DMS79 (cell line): ENCODE measurements around the gene DNAJC18.
"Not testable (repeated sequence)": the region's sequence is repeated elsewhere in the genome, so short reads cannot be mapped to it uniquely, and the experiment has no call there.

Experiments used
- DNase-seq: peaks from one replicate; lab custom pipeline; 2025; lab: John Stamatoyannopoulos, UW

Gene DNAJC18

GRCh38 chr5:139439013-139439903 lies at the start of gene DNAJC18:
Gene DNAJC18, minus strand, starts transcription at chr5:139439525. Its CDS starts 80 bp downstream, at chr5:139439445.
- DNase-seq: peak; percentile 66

GRCh38 chr5:139488260-139488659 lies 48.9 kb upstream of the DNAJC18 start:
- no peak for DNase-seq

- DNase-seq: no peak
These were observed 46.9 kb upstream of the DNAJC18 start for GRCh38 chr5:139486201-139486600.

- DNase-seq: not testable (repeated sequence)
These were observed 43.5 kb upstream of the DNAJC18 start for GRCh38 chr5:139482890-139483208.

GRCh38 chr5:139482050-139482889 lies 42.9 kb upstream of the DNAJC18 start, which contains the start of gene STING1:
Gene STING1, minus strand, starts transcription at chr5:139482758. Its CDS starts 1,054 bp downstream, at chr5:139481704.
- peak; percentile 84 for DNase-seq

GRCh38 chr5:139481580-139482049 lies 42.3 kb upstream of the DNAJC18 start:
- peak; percentile 27 for DNase-seq

GRCh38 chr5:139481122-139481533 lies 41.8 kb upstream of the DNAJC18 start:
- DNase-seq: no peak

- not testable (repeated sequence) for DNase-seq
These were observed 40.4 kb upstream of the DNAJC18 start for GRCh38 chr5:139479729-139480128.

- DNase-seq: not testable (repeated sequence)
These were observed 39.5 kb upstream of the DNAJC18 start for GRCh38 chr5:139478657-139479423.

GRCh38 chr5:139475865-139476617 lies 36.7 kb upstream of the DNAJC18 start:
- no peak for DNase-seq

- peak; percentile 33 for DNase-seq
These were observed 35.8 kb upstream of the DNAJC18 start for GRCh38 chr5:139474890-139475791.

GRCh38 chr5:139473565-139473964 lies 34.2 kb upstream of the DNAJC18 start:
- DNase-seq: no peak

GRCh38 chr5:139473105-139473504 lies 33.8 kb upstream of the DNAJC18 start:
- DNase-seq: no peak

GRCh38 chr5:139472386-139473030 lies 33.2 kb upstream of the DNAJC18 start:
- DNase-seq: no peak

GRCh38 chr5:139470821-139471300 lies 31.5 kb upstream of the DNAJC18 start, which contains the start of gene SMIM33:
Gene SMIM33, plus strand, starts transcription at chr5:139471004. Its CDS starts 118 bp downstream, at chr5:139471122.
- DNase-seq: no peak

GRCh38 chr5:139468421-139468931 lies 29.2 kb upstream of the DNAJC18 start:
- DNase-seq: no peak

- no peak for DNase-seq
These were observed 23.4 kb upstream of the DNAJC18 start, which contains the start of gene ECSCR for GRCh38 chr5:139462586-139463276. Gene ECSCR, minus strand, starts transcription at chr5:139462743. Its CDS starts 73 bp downstream, at chr5:139462670.

GRCh38 chr5:139461698-139462097 lies 22.4 kb upstream of the DNAJC18 start:
- DNase-seq: no peak
